LNCaP clone FGC (cell line): Measurements from ENCODE around the gene MARK3.

Source experiments
- DNase-seq: peaks from one replicate; pipeline ENCODE4 v3.0.0-alpha.2; 2011; ENCODE audit warnings: low read depth
- H3K4me3 ChIP-seq: 2 replicates; pipeline ENCODE4 v1.5.1; 2011; ENCODE audit warnings: mild to moderate bottlenecking, low read depth, low read length, control low read depth
- TF ChIP-seq, protein P1 (sequence below): IDR thresholded peaks from 2 replicates; pipeline ENCODE4 v1.5.1; 2012; ENCODE audit warnings: mild to moderate bottlenecking; ENCODE audit not compliant: control insufficient read depth, insufficient read depth; ENCODE audit errors: extremely low read depth

Gene MARK3

GRCh38 chr14:103539056-103539825, 154.0 kb downstream of the MARK3 start:
- no peak for DNase-seq
- TF ChIP-seq, protein P1, sequence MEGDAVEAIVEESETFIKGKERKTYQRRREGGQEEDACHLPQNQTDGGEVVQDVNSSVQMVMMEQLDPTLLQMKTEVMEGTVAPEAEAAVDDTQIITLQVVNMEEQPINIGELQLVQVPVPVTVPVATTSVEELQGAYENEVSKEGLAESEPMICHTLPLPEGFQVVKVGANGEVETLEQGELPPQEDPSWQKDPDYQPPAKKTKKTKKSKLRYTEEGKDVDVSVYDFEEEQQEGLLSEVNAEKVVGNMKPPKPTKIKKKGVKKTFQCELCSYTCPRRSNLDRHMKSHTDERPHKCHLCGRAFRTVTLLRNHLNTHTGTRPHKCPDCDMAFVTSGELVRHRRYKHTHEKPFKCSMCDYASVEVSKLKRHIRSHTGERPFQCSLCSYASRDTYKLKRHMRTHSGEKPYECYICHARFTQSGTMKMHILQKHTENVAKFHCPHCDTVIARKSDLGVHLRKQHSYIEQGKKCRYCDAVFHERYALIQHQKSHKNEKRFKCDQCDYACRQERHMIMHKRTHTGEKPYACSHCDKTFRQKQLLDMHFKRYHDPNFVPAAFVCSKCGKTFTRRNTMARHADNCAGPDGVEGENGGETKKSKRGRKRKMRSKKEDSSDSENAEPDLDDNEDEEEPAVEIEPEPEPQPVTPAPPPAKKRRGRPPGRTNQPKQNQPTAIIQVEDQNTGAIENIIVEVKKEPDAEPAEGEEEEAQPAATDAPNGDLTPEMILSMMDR, result no peak
- no peak overlapping the region for H3K4me3 ChIP-seq

GRCh38 chr14:103540821-103541708, 155.8 kb downstream of the MARK3 start:
- no peak overlapping the region for H3K4me3 ChIP-seq
- TF ChIP-seq, protein P1, result no peak
- no peak for DNase-seq

DNA sequence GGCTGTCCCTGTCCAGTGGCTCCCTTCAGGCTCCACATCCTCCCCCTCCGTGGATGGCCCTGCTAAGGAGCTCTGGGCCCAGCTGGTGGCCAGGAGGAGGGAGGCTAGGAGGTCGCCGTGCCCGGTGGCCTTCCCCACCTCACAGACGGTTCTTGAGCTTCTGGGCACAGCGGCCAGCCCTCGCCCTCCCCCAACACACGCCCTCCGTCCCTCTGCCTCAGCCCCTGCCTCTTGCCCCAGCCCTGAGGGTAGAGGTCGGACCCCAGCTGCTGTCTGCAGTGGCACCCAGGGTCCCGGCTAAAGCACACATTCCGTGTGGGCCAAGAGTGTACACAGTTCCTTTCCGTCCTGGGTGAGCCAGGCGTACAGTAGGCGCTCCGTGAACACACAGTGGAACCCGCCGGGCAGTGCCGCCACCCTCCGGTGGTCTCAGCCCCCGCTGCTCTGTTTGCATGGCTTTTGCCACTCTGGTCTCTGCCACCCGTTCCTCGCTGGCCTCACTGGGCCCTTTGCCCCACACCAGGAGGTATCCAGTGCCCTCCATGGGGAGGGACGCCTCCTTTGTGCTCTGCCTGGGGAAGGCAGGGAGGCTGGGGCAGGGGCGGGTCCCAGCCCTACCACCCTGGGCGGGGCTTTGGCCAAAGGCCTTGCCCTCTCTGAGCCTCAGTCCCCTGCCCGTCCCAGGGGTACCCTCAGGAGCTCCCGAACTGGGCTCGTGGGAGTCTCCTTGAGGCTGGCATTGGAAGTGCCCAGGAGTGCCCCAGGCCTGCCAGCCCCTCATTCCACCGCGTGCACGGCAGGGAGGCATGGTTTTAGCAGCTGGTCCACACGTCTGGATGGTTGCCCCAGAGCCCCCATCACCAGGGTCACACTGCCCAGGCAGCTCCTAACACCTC, 156.7 kb downstream of the MARK3 start:
- TF ChIP-seq, protein P1, result no peak
- no peak overlapping the region for H3K4me3 ChIP-seq
- DNase-seq, result no peak

DNA sequence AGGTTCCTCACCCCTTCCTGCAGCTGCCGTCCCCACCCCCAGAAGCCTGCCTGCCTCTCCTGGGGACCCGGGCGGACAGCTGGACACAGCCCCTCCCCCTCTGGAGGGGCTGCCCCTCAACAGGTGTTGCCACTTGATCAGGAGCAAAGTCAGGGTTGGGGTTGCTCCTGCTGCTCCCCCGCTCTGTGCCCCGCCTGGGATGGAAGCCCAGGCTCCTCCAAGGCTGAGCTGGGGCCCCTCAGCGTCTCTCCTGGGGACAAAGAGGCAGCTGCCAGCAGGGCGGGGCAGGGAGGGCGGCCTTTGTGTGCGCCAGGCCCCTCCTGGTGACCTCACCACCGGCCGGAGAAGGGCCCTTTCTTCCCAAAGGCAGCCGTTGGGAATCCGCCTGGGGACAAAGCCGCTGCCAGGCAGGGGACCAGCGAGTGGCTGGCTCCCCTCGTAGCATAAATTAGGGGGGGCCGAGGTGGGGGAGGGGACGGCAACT, 157.4 kb downstream of the MARK3 start:
- TF ChIP-seq, protein P1, result no peak
- no peak overlapping the region for H3K4me3 ChIP-seq
- no peak for DNase-seq

- H3K4me3 ChIP-seq, result no peak overlapping the region
- DNase-seq, result no peak
- TF ChIP-seq, protein P1, result no peak
These were observed 157.9 kb downstream of the MARK3 start for GRCh38 chr14:103543140-103543539.

- DNase-seq, result no peak
- TF ChIP-seq, protein P1, result no peak
- H3K4me3 ChIP-seq, result no peak overlapping the region
These were observed 158.6 kb downstream of the MARK3 start for GRCh38 chr14:103543721-103544387.
